NCI-H226 (cell line): ENCODE data around the gene MCM3AP.

Experiments
- DNase-seq: peaks from one replicate; pipeline ENCODE4 v3.0.0-alpha.2; 2015

MCM3AP gene

GRCh38 chr21:46199436-46200373, 85.7 kb downstream of the MCM3AP start:
- no peak for DNase-seq

GRCh38 chr21:46196733-46197132, 88.7 kb downstream of the MCM3AP start:
- DNase-seq, result no peak

DNA sequence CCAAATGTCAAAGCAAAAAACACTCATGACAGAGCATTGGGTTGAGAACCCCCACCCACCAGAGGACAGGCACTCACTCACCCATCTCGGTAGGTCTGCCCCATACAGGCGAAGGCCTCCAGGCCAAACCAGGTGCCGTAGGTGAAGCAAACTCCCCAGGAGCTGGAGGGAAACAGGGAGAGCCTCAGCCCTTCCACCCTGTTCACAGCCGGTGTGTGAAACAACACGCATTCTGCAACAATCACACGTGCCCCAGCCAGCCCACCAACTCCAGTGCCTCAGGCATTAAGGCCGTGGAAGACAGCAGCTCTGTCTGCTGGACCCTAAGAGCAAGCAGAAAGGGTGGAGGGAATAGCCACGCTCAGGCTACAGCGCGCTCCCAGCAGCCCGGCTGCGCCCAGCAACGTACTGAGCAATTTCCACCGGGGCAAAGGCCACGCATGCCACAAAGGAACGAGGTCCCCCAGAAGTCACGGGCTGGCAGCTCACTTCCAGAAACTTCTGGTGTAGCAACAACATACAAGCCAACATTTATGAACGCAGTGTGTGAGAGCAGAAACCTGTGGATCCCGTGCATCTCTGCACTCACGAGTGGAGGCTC, 89.7 kb downstream of the MCM3AP start:
- no peak for DNase-seq

DNA sequence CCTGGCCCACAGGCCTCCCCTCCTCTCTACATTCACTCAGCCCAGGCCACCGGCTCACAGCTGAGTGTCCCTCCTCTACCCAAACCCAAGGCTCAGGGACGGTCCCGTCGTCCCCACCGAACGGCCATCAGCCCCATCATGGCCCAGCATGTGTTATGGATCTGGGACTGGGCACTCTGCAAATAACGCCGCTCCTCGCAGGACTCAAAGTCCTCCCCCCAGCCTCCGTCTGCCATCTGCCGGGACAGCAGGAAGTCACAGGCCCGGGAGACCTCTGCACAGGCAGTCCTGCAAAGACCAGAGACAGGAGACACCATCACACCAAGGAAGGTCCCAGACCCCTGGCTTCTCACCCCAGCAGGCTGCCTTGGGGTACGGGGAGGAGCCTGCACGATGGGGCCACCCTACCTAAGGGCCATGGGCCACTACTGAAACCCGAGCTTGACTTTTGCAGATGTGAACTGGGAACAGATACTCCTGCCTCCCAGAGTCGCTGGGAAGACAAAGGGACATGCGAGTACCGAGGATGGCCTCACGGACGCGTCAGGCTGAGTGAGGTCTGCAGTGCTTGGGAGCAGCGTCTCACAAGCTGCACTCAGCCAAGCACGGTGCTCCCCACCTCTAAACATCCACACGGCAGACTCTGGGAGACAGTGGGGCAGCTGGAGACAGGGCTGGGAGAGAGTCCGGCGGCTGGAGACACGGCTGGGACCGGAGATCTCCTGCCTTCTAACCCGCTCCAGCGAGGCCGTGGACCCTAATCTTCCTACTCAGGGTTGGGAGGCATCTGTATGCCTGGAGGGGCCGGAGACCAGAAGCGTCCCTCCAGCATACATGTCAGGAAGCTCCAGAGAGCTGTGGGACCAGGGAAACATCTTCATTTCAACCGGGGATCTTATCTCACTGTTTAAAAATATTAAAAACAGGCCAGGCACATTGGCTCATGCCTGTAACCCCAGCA, 90.8 kb downstream of the MCM3AP start:
- DNase-seq, result no peak

DNA sequence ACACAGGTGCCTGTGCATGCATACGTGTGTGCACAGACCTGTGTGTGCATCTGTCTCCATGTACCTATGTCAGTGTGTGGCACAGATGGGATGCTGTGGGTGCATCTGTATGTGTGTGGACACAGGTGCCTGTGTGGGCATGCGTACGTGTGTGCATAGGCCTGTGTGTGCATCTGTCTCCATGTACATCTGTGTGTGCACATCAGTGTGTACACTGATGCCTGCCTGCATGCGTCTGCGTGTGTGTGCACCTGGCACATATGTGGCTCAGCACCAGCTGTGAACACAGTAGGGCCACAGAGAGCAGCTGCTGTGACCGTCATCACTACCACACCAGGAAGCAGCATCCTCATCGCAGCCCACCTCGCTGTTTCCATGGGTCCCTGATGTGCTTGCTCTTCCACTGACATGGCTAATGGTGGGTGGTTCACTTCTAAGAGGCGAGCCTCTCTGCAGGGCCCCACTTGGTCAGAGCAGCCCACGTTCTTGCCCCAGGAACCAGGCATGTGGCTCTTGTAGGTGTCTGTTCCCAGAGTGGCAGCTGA, 91.5 kb downstream of the MCM3AP start:
- DNase-seq, result no peak

GRCh38 chr21:46191686-46192575, 93.5 kb downstream of the MCM3AP start:
- no peak for DNase-seq

- DNase-seq, result peak; percentile 42
These were observed 94.1 kb downstream of the MCM3AP start for GRCh38 chr21:46191257-46191685.

DNA sequence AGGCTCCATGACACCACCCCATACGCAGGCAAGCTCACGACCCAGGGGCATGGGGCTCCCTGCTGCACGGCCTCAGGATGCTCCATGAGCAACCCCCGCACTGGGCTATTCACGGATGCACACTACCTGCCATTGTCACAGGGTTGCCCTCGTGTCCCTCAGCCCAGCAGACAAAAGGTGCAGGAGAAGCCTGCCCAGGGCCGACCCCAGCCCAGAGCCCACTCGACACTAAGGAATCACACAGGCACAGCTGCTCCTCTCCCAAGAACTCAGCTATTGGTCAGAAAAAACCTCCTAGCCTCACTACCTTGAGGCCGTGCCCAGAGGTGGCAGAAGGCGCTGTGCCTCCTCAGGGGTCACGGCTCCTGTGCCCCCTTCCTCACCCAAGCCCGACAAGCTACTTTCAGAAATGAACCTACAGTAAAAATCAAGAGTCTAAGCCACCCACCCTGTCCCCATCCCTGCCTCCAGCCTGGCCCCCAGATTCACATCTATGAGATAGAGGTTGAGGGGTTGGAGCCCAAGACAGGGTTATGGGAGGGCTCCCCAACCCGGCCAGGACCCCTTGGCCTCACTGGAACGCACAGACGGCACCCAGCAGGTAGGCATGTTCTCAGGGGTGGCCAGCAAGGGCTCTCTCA, 94.8 kb downstream of the MCM3AP start:
- DNase-seq, result no peak

GRCh38 chr21:46189959-46190490, 95.4 kb downstream of the MCM3AP start:
- no peak for DNase-seq

GRCh38 chr21:46189213-46189958, 96.0 kb downstream of the MCM3AP start:
- DNase-seq, result no peak

DNA sequence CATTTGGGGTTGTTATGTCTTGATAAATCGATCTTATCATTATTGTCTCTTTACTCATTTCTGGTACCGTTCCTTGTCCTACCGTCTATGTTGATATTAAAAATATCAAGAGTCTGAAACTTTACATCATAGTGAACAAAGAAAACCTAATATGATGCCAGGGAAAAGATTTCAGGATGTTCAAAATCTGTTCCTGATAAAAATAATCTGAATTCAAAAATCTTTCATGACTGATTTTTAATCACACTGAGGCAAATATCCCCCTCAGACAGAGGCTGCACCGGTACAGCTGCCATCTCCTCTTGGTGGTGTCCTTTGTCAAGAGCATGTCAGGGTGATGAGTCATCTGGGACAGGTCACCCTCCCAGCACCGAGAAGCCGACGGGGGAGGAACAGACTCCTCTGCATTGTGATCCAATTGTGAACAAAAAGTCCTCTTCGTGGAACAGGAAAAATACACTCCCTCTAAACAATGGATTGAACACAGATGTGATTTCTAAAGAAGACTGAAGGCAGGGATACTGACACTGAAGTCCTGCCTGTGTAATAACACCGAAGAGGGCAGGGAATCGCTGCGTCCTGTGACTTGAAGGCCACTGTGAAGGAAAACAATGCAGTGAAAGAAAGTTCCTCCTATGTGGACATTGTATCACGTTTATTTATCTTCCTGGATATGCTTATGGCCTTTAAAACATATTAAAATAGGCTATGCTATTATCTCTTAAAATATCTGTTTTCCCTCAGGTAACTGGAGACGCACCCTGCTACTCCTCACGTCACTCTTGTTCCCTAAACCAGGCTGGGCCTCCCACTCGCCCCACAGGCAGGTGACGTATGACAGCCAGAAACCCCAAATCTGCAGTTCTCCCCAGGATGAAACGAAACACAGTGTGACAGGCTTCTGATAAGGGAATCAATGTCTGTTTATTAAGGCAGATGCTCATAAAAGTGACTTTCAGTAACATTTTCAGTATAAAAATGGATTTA, 96.9 kb downstream of the MCM3AP start:
- DNase-seq, result no peak

DNA sequence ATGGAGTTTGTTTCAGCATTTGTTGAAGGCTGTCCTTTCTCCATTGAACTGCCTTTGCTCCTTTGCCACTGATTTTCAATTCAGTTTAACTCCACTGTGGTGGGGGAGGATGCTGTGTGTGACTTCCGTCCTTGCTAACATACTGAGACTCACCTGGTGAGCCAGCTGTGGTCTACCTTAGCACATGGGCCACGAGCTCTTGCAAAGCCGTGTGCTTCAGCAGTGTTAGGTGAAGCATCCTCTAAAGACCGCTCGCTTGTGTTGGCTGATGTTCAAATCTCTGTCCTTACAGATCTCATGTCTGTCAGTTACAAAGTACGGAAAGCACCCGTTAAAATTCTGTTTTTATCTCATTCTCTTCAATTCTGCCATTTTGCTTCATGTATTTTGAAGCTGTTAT, 97.6 kb downstream of the MCM3AP start:
- no peak for DNase-seq

DNA sequence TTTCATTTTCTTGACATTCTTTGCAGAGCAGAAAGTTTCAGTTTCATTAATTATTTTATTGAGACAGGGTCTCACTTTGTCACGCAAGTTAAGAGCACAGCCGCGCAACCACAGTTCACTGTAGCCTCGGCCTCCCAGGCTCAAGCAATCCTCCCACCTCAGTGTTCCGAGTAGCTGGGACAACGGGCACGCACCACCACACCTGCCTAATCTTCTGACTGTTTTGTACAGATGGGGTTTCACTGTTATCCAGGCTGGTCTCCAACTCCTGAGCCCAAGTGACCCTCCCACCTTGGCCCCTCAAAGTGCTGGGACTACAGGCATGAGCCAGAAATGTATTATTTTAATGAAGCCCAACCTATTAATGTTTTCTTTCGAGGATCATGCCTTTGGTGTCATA, 98.2 kb downstream of the MCM3AP start:
- DNase-seq, result no peak

GRCh38 chr21:46185716-46186115, 99.7 kb downstream of the MCM3AP start:
- DNase-seq, result no peak
